ENCODE measurements around the gene IL10. TPM values are rescaled to one million over a fixed set of nuclear protein-coding genes. Genes with fewer than 3 reads are reported as not detected.

Gene IL10
- total RNA-seq, 2 experiments from 2014 or later: not detected

DNA sequence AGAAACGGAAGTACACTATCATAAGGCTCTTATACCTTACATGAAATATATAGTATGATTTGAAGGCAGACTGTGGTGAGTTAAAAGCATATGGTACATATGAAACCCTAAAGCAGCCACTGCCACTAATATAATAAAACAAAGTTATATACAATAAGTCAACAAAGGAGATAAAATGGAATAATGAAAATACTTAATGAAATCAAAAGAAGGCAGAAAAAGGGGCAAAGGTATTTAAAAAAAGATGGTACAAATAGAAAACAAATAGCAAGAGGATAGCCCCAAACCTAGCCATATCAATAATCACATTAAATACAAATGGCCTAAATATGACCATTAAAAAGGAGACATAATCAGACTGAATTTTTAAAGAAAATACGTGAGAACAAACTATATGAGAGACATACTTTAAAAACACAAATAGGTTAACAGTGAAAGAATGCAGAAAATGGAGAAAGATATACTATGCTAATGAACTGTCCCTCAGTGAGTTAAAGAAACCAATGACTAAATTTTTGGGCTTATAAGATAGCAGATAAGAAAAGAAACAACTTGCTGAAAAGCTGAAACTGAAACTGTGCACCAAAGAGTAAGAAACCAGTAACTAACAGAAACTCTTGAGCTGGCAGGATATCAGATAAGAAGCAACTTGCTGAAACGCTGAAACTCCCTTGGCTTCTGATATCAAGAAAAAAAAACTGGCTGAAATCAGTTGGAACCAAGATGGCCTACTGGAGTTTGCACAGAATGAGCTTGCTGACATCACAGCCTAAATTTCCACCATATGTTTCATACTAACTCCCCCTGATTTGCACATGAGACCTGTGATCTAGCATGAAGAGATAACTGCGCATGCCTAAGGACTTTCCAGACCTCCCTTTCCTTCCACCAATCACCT, 44.3 kb upstream of the IL10 start:
- no peak for DNase-seq (ENCODE audit: low spot score)
- BruUV-seq (replicated peaks): no TSS peak
- H3K36me3 ChIP-seq (ENCODE audit: insufficient read depth, low read length): no peaks in the 10 kb centered on the region
- no peaks in the 10 kb centered on the region for H3K9me3 ChIP-seq (ENCODE audit: low read length)
- CTCF ChIA-PET (ENCODE audit: unreplicated experiment): no interaction called here
- no peaks in the 10 kb centered on the region for H3K4me1 ChIP-seq (ENCODE audit: insufficient read depth, low read length, poor library complexity, severe bottlenecking)
- H3K4me2 ChIP-seq (ENCODE audit: low read length): no peak overlapping the region
- intact Hi-C loops (cut with micrococcal nuclease; ENCODE audit: unreplicated experiment): no loop called here
- no peaks in the 10 kb centered on the region for H3K79me2 ChIP-seq (ENCODE audit: insufficient read depth, low read depth, low read length)
- no peak overlapping the region for H2AFZ ChIP-seq (ENCODE audit: low read length)
- H3K27ac ChIP-seq (ENCODE audit: low read depth, low read length, poor library complexity, severe bottlenecking): no peak overlapping the region
- no peaks in the 10 kb centered on the region for H4K20me1 ChIP-seq (ENCODE audit: insufficient read depth, low read length)
- no peak overlapping the region for H3K4me3 ChIP-seq (ENCODE audit: low read depth, low read length, poor library complexity, severe bottlenecking)
- no peak for TF ChIP-seq CTCF (conservative IDR thresholded peaks at IDR 0.05; ENCODE audit: low read length)
- TF ChIP-seq EZH2phosphoT487 (IDR thresholded peaks at IDR 0.05; ENCODE audit: borderline replicate concordance, low read depth, low read length): no peak
- POLR2A ChIA-PET: interaction anchor here (0.6 to 1.3 kb wide), 6 partner anchors 13 to 169 kb away, joined by 3 to 5 read pairs (median 3); no protein-coding TSS in a partner anchor
- H3K9me2 ChIP-seq (ENCODE audit: insufficient read depth, low read length): no peaks in the 10 kb centered on the region

GRCh38 chr1:206814716-206815341, 42.5 kb upstream of the IL10 start:
- intact Hi-C loops (cut with micrococcal nuclease; ENCODE audit: unreplicated experiment): no loop called here
- Histone ChIP-seq H3K4me2 (ENCODE audit: low read length) (no peak overlapping the region), H2AFZ (ENCODE audit: low read length) (no peak overlapping the region), H3K9me2 (ENCODE audit: insufficient read depth, low read length) (no peaks in the 10 kb centered on the region), H3K9me3 (ENCODE audit: low read length) (no peaks in the 10 kb centered on the region), H3K79me2 (ENCODE audit: insufficient read depth, low read depth, low read length) (no peaks in the 10 kb centered on the region), H4K20me1 (ENCODE audit: insufficient read depth, low read length) (no peaks in the 10 kb centered on the region), H3K4me3 (ENCODE audit: low read depth, low read length, poor library complexity, severe bottlenecking) (no peak overlapping the region), H3K36me3 (ENCODE audit: insufficient read depth, low read length) (no peaks in the 10 kb centered on the region), H3K4me1 (ENCODE audit: insufficient read depth, low read length, poor library complexity, severe bottlenecking) (no peaks in the 10 kb centered on the region), H3K27ac (ENCODE audit: low read depth, low read length, poor library complexity, severe bottlenecking) (no peak overlapping the region)
- no peak for DNase-seq (ENCODE audit: low spot score)
- ChIA-PET POLR2A (interaction anchor here (0.7 kb wide), 1 partner anchor 24 kb away, joined by 3 read pairs; no protein-coding TSS in a partner anchor), CTCF (ENCODE audit: unreplicated experiment) (no interaction called here)
- TF ChIP-seq CTCF (conservative IDR thresholded peaks at IDR 0.05; ENCODE audit: low read length) (no peak), EZH2phosphoT487 (IDR thresholded peaks at IDR 0.05; ENCODE audit: borderline replicate concordance, low read depth, low read length) (no peak)
- no TSS peak for BruUV-seq (replicated peaks)

DNA sequence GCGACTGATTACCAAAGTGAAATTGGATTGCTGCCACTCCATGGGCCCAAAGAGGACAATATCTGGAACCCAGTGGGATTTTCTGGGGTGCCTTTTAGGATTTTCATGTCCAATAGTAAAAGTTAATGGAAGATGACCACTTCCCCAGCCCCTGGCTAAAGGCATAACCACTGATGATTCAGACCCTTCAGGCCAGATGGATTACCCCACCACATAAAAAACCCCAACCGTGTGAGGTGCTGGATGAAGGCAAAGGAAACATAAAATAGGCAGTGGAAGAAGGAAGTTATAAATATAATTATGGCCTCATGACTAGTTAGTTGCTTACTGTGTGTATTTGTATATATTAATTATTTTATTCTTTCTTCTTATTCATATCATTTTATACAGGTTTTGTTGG, 40.2 kb upstream of the IL10 start:
- Histone ChIP-seq H3K9me3 (ENCODE audit: low read length) (no peaks in the 10 kb centered on the region), H3K36me3 (ENCODE audit: insufficient read depth, low read length) (no peaks in the 10 kb centered on the region), H3K9me2 (ENCODE audit: insufficient read depth, low read length) (no peaks in the 10 kb centered on the region), H3K4me3 (ENCODE audit: low read depth, low read length, poor library complexity, severe bottlenecking) (no peak overlapping the region), H3K4me2 (ENCODE audit: low read length) (no peak overlapping the region), H3K4me1 (ENCODE audit: insufficient read depth, low read length, poor library complexity, severe bottlenecking) (no peaks in the 10 kb centered on the region), H3K79me2 (ENCODE audit: insufficient read depth, low read depth, low read length) (no peaks in the 10 kb centered on the region), H3K27ac (ENCODE audit: low read depth, low read length, poor library complexity, severe bottlenecking) (no peak overlapping the region), H4K20me1 (ENCODE audit: insufficient read depth, low read length) (no peaks in the 10 kb centered on the region), H2AFZ (ENCODE audit: low read length) (no peak overlapping the region)
- ChIA-PET POLR2A (no interaction called here), CTCF (ENCODE audit: unreplicated experiment) (no interaction called here)
- TF ChIP-seq EZH2phosphoT487 (IDR thresholded peaks at IDR 0.05; ENCODE audit: borderline replicate concordance, low read depth, low read length): no peak
- no peak for TF ChIP-seq CTCF (conservative IDR thresholded peaks at IDR 0.05; ENCODE audit: low read length)
- intact Hi-C loops (cut with micrococcal nuclease; ENCODE audit: unreplicated experiment): no loop called here
- DNase-seq (ENCODE audit: low spot score): no peak
- BruUV-seq (replicated peaks): no TSS peak
